CD14-positive monocyte (primary cell): ENCODE results near the gene ARHGAP10. TPM values are rescaled to one million over a fixed set of nuclear protein-coding genes. Genes with fewer than 3 reads are reported as not detected.

Experiments used
- DNase-seq, 3 donors: peaks; one replicate each; pipeline ENCODE4 v3.0.0-alpha.2; 2011 to 2022
- H2AFZ ChIP-seq: 2 replicates; pipeline ENCODE4 v1.6.0; 2012; ENCODE audit warnings: mild to moderate bottlenecking, low read depth, low read length, inconsistent platforms; ENCODE audit not compliant: insufficient read depth, poor library complexity, severe bottlenecking
- H3K27ac ChIP-seq, 2 donors: 1 replicate in 1 of 2; 2 replicates in 1 of 2; pipeline ENCODE4 v1.5.1; 2012 to 2013; ENCODE audit warnings: low read length in 2 of 2, control low read depth in 1 of 2, inconsistent platforms in 1 of 2, low read depth in 1 of 2, mild to moderate bottlenecking in 1 of 2
- H3K27me3 ChIP-seq, 2 donors: one replicate each; pipeline versions ENCODE4 v1.6.0 to v1.6.1; 2011 to 2013; ENCODE audit warnings: low read length in 2 of 2; ENCODE audit not compliant: control insufficient read depth in 2 of 2, insufficient read depth in 2 of 2
- H3K36me3 ChIP-seq, 2 donors: replicated peaks in 1 of 2; 1 replicate in 1 of 2; 2 replicates in 1 of 2; pipeline versions ENCODE4 v1.5.1 to v1.6.1; 2012 to 2013; ENCODE audit warnings: low read length in 2 of 2, control low read depth in 1 of 2, inconsistent platforms in 1 of 2, mild to moderate bottlenecking in 1 of 2; ENCODE audit not compliant: insufficient read depth in 2 of 2, control insufficient read depth in 1 of 2
- H3K4me1 ChIP-seq, 2 donors: 1 replicate in 1 of 2; 2 replicates in 1 of 2; pipeline versions ENCODE4 v1.5.1 to v1.6.1; 2012 to 2013; ENCODE audit warnings: low read length in 2 of 2, control low read depth in 1 of 2, inconsistent platforms in 1 of 2, mild to moderate bottlenecking in 1 of 2, moderate library complexity in 1 of 2; ENCODE audit not compliant: insufficient read depth in 2 of 2, control insufficient read depth in 1 of 2
- H3K4me2 ChIP-seq: replicated peaks from 2 replicates; pipeline ENCODE3; 2012; ENCODE audit warnings: low read length, moderate library complexity, mild to moderate bottlenecking; ENCODE audit not compliant: poor library complexity, severe bottlenecking; ENCODE audit errors: extremely low read depth
- H3K4me3 ChIP-seq, 3 experiments: fragments of 200-600 bp in 1 of 3; sonication (generic) in 1 of 3; replicated peaks in 1 of 3; 1 replicate in 2 of 3; 2 replicates in 1 of 3; pipeline ENCODE4 v1.5.1; 2011 to 2013; ENCODE audit warnings: low read length in 3 of 3, mild to moderate bottlenecking in 3 of 3, control low read depth in 2 of 3, low read depth in 2 of 3, inconsistent platforms in 1 of 3, moderate library complexity in 1 of 3
- H3K79me2 ChIP-seq: 2 replicates; pipeline ENCODE4 v1.6.0; 2012; ENCODE audit warnings: mild to moderate bottlenecking, control low read depth, inconsistent platforms, low read length, moderate library complexity; ENCODE audit not compliant: insufficient read depth
- H3K9ac ChIP-seq: 2 replicates; pipeline ENCODE4 v1.6.0; 2017; ENCODE audit warnings: low read length, mild to moderate bottlenecking; ENCODE audit not compliant: insufficient read depth, poor library complexity, severe bottlenecking
- H3K9me3 ChIP-seq, 2 donors: replicated peaks in 1 of 2; 1 replicate in 1 of 2; 2 replicates in 1 of 2; pipeline versions ENCODE4 v1.5.1 to v1.6.1; 2012 to 2013; ENCODE audit warnings: low read length in 2 of 2, control low read depth in 1 of 2; ENCODE audit not compliant: control insufficient read depth in 1 of 2, insufficient read depth in 1 of 2
- H4K20me1 ChIP-seq: 2 replicates; pipeline ENCODE4 v1.6.0; 2012; ENCODE audit warnings: mild to moderate bottlenecking, low read length, control low read depth, moderate library complexity; ENCODE audit not compliant: insufficient read depth
- H3K27ac Mint-ChIP-seq, 7 donors: one replicate each; pipeline ENCODE4 v1.8.0; 2020; ENCODE audit warnings: mild to moderate bottlenecking in 7 of 7, mixed read lengths in 7 of 7, moderate library complexity in 6 of 7, inconsistent platforms in 2 of 7
- H3K27me3 Mint-ChIP-seq, 3 donors: one replicate each; pipeline ENCODE4 v1.8.0; 2021 to 2022; ENCODE audit warnings: low read depth in 3 of 3, mild to moderate bottlenecking in 3 of 3, mixed read lengths in 3 of 3, moderate library complexity in 3 of 3, inconsistent platforms in 1 of 3
- H3K36me3 Mint-ChIP-seq, 2 donors: one replicate each; pipeline ENCODE4 v1.8.0; 2020; ENCODE audit warnings: mixed read lengths in 2 of 2, inconsistent platforms in 1 of 2, mild to moderate bottlenecking in 1 of 2
- H3K4me1 Mint-ChIP-seq: one replicate; pipeline ENCODE4 v1.8.0; 2020; ENCODE audit warnings: mild to moderate bottlenecking, mixed read lengths
- H3K4me3 Mint-ChIP-seq, 2 donors: one replicate each; pipeline ENCODE4 v1.8.0; 2020; ENCODE audit warnings: mild to moderate bottlenecking in 2 of 2, mixed read lengths in 2 of 2, moderate library complexity in 1 of 2
- H3K9me3 Mint-ChIP-seq, 7 donors: one replicate each; pipeline ENCODE4 v1.8.0; 2020 to 2022; ENCODE audit warnings: mixed read lengths in 7 of 7, mild to moderate bottlenecking in 6 of 7, moderate library complexity in 6 of 7, inconsistent platforms in 2 of 7
- WGBS: methylation state at CpG from one replicate; pipeline ENCODE4 v1.1.5; 2013; ENCODE audit warnings: missing lambda C conversion rate; ENCODE audit not compliant: insufficient coverage; 5-methylcytosine and 5-hydroxymethylcytosine counted together
- intact Hi-C, 2 donors: fragments of 100-400 bp; cut with micrococcal nuclease; formaldehyde crosslinking; loops; one replicate each; pipeline versions ENCODE4 v1.15.0 to v1.15.1; 2023
- polyA plus RNA-seq, 3 donors: library from polyadenylated mRNA; depleted of rRNA in 1 of 3; unstranded in 2 of 3; stranded (reverse) in 1 of 3; fragments of 300-500 nt in 2 of 3; fragments of >200 nt in 1 of 3; fragmentation: Illumina TruSeq in 2 of 3; gene quantifications; 1 replicate in 2 of 3; 2 replicates in 1 of 3; pipeline ENCODE4 v1.2.3, GENCODE V29; 2012 to 2021
- TF ChIP-seq, protein P1 (sequence below): fragments of 200-600 bp; IDR thresholded peaks from one replicate; pipeline ENCODE4 v1.8.0; 2022; ENCODE audit warnings: antibody characterized with exemption, mild to moderate bottlenecking

Gene ARHGAP10
- polyA plus RNA-seq, 3 donors, result 1.7 to 4.3 (median 3.0) TPM

DNA sequence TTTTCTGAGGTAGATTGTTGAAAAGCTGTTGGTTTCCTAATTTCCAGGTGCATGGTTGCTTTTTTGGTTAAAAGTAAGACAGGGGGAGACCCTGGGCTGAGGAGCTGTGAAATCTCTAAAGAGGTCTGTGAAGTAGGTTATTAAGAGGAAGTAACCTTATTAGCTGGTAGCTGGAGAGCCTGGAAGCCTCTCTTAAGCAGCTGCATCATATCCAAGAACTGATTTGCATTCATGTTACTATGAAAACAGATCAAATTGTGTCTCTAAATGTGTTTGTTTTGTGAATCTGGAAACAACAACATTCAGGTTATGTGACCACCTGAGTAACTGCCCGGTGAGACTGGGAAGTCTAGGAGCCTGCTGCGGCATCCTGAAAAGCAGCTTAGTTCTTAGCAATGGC lies 54.1 kb downstream of the ARHGAP10 start:
- no peak overlapping the region for H3K27ac ChIP-seq
- TF ChIP-seq, protein P1, sequence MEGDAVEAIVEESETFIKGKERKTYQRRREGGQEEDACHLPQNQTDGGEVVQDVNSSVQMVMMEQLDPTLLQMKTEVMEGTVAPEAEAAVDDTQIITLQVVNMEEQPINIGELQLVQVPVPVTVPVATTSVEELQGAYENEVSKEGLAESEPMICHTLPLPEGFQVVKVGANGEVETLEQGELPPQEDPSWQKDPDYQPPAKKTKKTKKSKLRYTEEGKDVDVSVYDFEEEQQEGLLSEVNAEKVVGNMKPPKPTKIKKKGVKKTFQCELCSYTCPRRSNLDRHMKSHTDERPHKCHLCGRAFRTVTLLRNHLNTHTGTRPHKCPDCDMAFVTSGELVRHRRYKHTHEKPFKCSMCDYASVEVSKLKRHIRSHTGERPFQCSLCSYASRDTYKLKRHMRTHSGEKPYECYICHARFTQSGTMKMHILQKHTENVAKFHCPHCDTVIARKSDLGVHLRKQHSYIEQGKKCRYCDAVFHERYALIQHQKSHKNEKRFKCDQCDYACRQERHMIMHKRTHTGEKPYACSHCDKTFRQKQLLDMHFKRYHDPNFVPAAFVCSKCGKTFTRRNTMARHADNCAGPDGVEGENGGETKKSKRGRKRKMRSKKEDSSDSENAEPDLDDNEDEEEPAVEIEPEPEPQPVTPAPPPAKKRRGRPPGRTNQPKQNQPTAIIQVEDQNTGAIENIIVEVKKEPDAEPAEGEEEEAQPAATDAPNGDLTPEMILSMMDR, result no peak
- no peaks in the 10 kb centered on the region for H3K9me3 Mint-ChIP-seq
- WGBS, result 71% methylated on average over 2 of the region's 2 CpGs
- peak in 2 of 3 donors; percentile 9 to 11 for DNase-seq
- H3K27me3 Mint-ChIP-seq, result peaks cover 0 to 2% (median 0%) of the 10 kb centered on the region in 3 donors
- H3K27me3 ChIP-seq, result no peaks in the 10 kb centered on the region
- H3K36me3 ChIP-seq, result no peaks in the 10 kb centered on the region
- H3K4me1 Mint-ChIP-seq, result peaks cover 2% of the 10 kb centered on the region
- no peak overlapping the region for H3K4me3 Mint-ChIP-seq
- peak overlapping the region in 2 of 7 donors; percentile 1 to 17 for H3K27ac Mint-ChIP-seq
- H3K36me3 Mint-ChIP-seq, result no peaks in the 10 kb centered on the region
- H2AFZ ChIP-seq, result no peak overlapping the region
- no peaks in the 10 kb centered on the region for H4K20me1 ChIP-seq
- no peaks in the 10 kb centered on the region for H3K79me2 ChIP-seq
- H3K9me3 ChIP-seq, result no peaks in the 10 kb centered on the region
- H3K4me1 ChIP-seq, result peaks cover under 1% of the 10 kb centered on the region in 2 donors
- H3K4me3 ChIP-seq, result no peak overlapping the region
- no peak overlapping the region for H3K9ac ChIP-seq
- H3K4me2 ChIP-seq, result no peak overlapping the region
- intact Hi-C loops, result no loop called here

DNA sequence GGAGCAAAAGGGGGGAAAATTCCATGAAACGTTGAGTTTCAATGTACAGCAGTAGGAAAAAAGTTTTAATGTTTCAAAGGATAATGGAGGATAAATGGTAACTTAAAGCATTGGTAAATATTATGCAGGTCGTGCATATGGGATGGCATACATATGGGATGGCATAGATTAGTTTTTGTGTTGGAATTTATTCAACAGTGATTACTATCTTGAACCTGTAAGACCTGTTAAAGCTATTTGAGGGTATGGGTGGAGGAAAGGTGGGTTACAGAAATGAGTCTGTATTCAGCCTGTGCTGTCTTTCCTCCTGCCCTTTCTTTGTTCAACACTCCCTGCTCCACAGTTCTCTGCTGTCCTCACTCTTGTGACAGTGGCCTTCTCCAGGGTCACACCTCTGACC lies 54.6 kb downstream of the ARHGAP10 start:
- H3K27ac ChIP-seq, result no peak overlapping the region
- DNase-seq, result no peak
- no peaks in the 10 kb centered on the region for H3K79me2 ChIP-seq
- Mint-ChIP-seq H3K4me3 (no peak overlapping the region), H3K4me1 (peaks cover 2% of the 10 kb centered on the region), H3K27ac (no peak overlapping the region), H3K36me3 (no peaks in the 10 kb centered on the region), H3K9me3 (no peaks in the 10 kb centered on the region), H3K27me3 (peaks cover 0 to 2% (median 0%) of the 10 kb centered on the region in 3 donors)
- no peak overlapping the region for H3K4me2 ChIP-seq
- no peaks in the 10 kb centered on the region for H3K36me3 ChIP-seq
- intact Hi-C loops, result no loop called here
- no peak overlapping the region for H3K9ac ChIP-seq
- H3K4me1 ChIP-seq, result no peaks in the 10 kb centered on the region
- H3K27me3 ChIP-seq, result no peaks in the 10 kb centered on the region
- H4K20me1 ChIP-seq, result no peaks in the 10 kb centered on the region
- H3K9me3 ChIP-seq, result no peaks in the 10 kb centered on the region
- TF ChIP-seq, protein P1, result no peak
- 80% methylated on average over 1 of the region's 2 CpGs for WGBS
- H2AFZ ChIP-seq, result no peak overlapping the region
- no peak overlapping the region for H3K4me3 ChIP-seq
